Dedifferentiated amniotic fluid mesenchymal stem cell (primary cell): ENCODE measurements around the gene SPAG16.
"Not testable (repeated sequence)": the region's sequence is repeated elsewhere in the genome, so short reads cannot be mapped to it uniquely, and the experiment has no call there.

Experiments used
- DNase-seq: peaks from one replicate; pipeline ENCODE4 v3.0.0-alpha.2; 2016; ENCODE audit errors: extremely low spot score

SPAG16 gene

DNA sequence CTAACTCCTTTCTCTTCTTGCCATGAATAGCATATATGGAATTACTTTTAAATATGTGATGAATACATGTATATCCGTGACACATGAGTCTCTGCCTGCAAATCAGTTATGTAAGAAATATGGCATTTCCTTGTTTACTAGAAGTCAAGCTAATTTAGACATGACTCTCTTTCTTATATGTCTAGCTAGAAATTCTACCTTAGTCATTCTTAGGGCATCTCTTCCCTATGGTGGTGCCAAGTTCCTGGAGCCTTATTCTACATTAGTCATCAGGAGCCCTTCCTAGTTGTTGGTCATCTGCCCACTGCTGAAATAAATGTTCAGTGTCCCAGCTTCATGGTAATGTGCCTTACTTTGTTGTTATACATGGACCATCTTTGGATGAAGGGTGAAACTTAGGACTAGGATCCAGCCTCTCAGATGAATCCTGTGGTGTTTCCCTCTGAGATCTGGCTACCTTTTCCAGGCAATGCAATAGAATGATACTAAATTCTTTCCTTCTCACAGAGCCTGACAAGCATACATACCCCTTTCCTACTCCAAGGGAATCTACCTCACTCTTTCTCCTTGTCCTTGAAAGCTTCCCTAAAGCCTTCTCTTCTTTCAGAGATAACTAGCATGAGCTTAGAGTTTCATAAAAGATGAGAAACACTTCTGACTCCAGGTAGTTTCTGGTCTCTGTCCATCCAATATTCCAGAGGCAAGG lies 711.3 kb downstream of the SPAG16 start:
- peak; percentile 93 for DNase-seq

GRCh38 chr2:213998976-213999375 lies 714.7 kb downstream of the SPAG16 start:
- not testable (repeated sequence) for DNase-seq

- DNase-seq = no peak
Measured at GRCh38 chr2:214004463-214004862, 720.2 kb downstream of the SPAG16 start.

DNA sequence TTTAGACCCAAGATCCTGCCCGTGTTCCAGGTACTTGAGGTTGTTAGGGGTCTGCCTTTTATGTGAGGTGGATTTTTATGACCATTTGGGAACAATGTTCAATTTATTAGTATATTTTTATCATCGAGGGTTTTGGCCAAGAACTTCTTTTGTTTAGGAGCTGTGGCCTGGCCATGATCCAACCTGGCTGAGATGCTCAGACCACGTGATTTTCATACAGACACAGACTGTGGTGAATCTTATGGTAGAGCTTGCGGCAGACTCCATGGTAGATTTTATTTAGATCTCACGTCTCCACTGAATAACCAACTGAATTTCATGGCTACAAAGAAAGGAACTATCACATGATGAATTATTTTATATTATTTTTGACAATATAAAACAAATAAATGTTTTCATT lies 721.1 kb downstream of the SPAG16 start:
- DNase-seq = no peak

- DNase-seq = no peak
Measured at GRCh38 chr2:214006601-214007000, 722.3 kb downstream of the SPAG16 start.

GRCh38 chr2:214011676-214012075 lies 727.4 kb downstream of the SPAG16 start:
- DNase-seq = no peak

DNA sequence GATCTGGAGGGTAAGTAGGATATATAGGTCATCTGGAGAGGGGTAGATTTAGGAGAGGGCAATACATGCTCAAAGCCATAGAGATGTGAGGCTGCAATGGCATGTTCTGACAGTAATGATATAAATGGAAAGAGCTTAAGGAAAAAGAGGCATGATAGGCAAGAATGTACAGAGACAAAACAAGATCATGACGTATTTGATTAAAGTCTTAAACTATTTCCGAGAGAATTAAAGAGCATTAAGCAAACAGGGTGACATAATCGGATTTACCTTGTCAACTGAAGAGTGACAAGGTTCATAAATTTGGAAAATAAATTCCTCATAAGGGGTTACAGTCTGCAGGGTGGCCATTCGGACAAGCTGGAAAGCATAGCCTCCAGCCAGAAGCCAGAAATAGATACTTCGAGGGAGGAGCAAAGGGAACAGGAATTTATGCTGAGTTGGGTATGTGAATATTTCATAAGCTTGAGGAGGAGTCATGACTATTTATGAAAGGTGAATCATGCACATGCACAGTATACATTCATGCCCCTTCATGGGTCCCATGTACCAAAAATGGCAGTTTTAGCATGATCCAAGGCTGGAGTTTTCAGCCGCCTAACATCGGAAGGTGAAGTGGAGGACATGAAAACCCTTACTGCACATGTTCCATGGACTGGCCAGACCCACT lies 730.4 kb downstream of the SPAG16 start:
- no peak for DNase-seq

DNA sequence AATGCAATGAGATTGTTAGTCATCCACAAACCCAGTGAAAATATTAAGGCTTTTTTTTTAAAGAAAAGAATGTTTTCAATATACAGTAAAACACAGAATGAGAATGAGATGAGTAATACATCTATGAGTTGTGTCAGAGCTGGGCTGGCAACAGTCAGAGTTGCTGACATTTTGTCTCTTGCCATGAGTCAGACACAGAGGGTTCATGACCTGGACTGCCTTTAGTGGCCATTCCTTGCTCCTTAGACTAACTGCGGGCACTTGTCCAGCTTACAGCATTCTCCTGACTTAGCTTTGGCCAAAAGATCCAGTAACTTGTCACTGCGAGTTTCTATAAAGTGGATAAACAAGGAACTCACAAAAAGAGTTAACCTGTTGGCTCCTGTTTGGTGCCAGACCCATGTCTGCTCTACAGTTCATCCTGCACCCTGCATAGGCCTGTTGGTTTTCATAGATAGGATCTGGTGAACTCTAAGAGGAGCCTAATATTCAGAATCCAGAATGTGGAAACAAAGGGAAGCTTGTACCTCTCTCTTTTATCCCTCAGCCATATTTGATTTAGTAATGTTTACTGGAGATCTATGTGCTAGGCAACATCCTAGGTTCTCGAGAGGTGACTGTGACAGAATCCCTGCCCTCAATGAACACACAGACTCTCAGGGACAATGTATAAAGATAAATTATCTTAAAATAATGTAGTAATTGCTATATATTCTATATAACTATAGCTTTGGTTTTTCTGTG lies 735.1 kb downstream of the SPAG16 start:
- peak; percentile 92 for DNase-seq

- DNase-seq = no peak
Measured at GRCh38 chr2:214019973-214020345, 735.7 kb downstream of the SPAG16 start.

GRCh38 chr2:214029190-214029589 lies 744.9 kb downstream of the SPAG16 start:
- DNase-seq = no peak

DNA sequence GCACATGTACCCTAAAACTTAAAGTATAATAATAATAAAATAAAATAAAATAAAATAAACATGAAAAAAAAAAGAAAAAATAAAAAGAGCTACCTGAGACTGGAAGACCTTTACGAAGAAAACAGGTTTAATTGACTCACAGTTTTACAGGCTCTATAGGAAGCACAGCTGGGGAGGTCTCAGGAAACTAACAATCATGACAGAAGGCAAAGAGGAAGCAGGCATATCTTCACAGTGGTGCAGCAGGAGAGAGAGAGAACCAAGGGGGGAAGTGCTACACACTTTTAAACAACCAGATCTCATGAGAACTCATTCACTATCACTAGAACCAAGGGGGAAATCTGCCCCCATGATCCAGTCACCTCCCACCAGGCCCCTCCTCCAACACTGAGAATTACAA lies 747.3 kb downstream of the SPAG16 start:
- no peak for DNase-seq

- DNase-seq = no peak
Measured at GRCh38 chr2:214034417-214034816, 750.2 kb downstream of the SPAG16 start.

DNA sequence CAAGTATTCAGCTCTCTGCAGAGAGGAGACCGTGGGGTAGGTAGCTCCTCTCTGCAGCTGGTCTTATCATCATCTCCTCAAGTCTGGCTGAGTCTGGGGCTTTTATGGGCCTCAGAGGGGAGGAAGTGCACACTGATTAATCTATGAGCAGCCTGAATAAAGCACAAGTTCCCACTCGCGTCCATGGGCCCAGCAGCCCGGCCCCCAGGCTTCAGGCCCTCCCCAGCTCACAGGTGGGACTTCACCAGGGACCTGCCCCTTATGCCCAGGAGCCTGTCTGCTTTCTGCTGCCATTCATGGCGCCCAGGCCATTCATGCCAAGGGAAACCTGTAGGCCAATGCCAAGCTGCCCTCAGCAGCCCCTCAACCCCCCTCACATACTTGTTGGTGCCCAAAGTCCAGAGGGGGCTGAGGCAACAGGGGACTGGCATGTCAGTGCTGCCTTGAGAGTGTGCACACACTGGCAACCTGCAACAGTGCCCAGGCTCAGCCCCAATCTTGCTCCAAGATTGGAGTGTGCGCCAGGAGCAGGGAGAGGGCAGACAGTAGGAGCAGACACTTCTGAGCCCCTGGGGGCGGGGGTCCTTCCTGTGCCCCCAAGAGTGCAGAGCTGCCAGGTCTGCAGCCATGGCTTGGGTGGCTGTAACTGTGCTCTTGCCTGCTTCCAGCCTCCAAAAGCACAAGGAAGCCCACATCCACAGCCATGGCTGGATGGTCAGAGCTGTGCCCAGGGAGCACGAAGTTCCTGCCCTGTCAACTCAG lies 751.0 kb downstream of the SPAG16 start:
- no peak for DNase-seq

GRCh38 chr2:214035921-214036320 lies 751.7 kb downstream of the SPAG16 start:
- no peak for DNase-seq

DNA sequence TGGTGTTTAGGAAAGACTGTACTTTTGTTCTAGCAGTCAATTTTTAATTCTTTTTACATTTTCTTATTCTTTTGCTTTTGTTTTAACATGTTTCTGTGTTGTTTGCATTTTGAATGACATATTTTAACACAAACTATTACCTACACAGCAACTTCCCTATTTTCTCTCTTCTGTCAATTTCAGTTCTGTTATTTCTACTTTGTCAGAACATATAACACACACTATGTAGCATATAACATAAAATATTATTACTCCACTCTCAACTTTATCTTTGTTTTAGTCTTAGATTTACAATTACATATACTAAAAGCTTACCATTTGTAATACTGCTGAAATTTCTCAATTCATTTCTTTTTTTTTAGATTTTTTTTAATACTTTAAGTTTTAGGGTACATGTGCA lies 753.9 kb downstream of the SPAG16 start:
- DNase-seq = no peak

- no peak for DNase-seq
Measured at GRCh38 chr2:214050731-214051130, 766.5 kb downstream of the SPAG16 start.

GRCh38 chr2:214051585-214051984 lies 767.3 kb downstream of the SPAG16 start:
- DNase-seq = no peak

GRCh38 chr2:214052235-214052634 lies 768.0 kb downstream of the SPAG16 start:
- no peak for DNase-seq

DNA sequence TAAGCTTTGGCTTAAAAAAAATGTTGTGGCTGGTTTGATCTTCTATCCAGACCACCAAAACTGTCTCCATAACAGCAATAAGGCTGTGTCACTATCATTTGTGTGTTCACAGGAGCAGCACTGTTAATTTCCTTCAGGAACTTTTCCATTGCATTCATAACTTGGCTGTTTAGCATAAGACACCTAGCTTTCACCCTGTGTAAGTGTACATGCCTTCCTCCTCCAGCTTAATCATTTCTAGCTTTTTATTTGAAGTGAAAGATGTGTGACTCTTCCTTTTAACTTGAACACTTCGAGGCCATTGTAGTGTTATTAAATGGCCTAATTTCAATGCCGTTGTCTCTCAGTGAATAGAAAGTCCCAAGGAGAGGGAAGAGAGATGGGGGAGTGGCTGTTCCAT lies 773.7 kb downstream of the SPAG16 start:
- DNase-seq = no peak

GRCh38 chr2:214062279-214062678 lies 778.0 kb downstream of the SPAG16 start:
- not testable (repeated sequence) for DNase-seq

DNA sequence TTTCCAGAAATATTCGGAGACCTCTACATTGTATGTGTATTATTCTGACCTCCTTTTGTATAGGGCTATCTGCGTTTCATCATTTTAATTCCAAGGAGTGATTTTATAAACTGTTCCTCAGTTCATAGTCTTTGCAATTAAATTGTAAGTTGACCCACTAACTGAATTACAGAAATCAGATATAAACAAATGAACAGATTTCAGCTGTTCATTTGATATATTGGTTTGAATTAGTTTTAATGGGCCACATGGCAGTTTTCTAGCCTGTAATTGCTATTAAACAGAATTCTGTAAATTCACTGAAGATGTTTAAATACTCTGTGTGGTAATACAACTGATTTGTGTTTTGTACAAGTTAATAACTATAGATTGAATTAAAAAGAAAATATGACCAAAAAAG lies 780.2 kb downstream of the SPAG16 start:
- no peak for DNase-seq

GRCh38 chr2:214066862-214067261 lies 782.6 kb downstream of the SPAG16 start:
- no peak for DNase-seq
